ENCODE data around the gene PLEKHA7.

The PLEKHA7 gene

GRCh38 chr11:16859651-16860050 is 154.6 kb downstream of the PLEKHA7 start:
- no peaks in the 10 kb centered on the region for H3K9me3 ChIP-seq
- H3K4me1 ChIP-seq = no peaks in the 10 kb centered on the region
- DNase-seq = no peak
- H3K27ac ChIP-seq = no peak overlapping the region
- TF ChIP-seq, protein P1, sequence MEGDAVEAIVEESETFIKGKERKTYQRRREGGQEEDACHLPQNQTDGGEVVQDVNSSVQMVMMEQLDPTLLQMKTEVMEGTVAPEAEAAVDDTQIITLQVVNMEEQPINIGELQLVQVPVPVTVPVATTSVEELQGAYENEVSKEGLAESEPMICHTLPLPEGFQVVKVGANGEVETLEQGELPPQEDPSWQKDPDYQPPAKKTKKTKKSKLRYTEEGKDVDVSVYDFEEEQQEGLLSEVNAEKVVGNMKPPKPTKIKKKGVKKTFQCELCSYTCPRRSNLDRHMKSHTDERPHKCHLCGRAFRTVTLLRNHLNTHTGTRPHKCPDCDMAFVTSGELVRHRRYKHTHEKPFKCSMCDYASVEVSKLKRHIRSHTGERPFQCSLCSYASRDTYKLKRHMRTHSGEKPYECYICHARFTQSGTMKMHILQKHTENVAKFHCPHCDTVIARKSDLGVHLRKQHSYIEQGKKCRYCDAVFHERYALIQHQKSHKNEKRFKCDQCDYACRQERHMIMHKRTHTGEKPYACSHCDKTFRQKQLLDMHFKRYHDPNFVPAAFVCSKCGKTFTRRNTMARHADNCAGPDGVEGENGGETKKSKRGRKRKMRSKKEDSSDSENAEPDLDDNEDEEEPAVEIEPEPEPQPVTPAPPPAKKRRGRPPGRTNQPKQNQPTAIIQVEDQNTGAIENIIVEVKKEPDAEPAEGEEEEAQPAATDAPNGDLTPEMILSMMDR (IDR thresholded peaks at IDR 0.05) = no peak
- H3K4me3 ChIP-seq = no peak overlapping the region
- H3K36me3 ChIP-seq = peaks cover 0 to 12% (median 0%) of the 10 kb centered on the region in 3 donors
- no peaks in the 10 kb centered on the region for H3K27me3 ChIP-seq
- intact Hi-C loops (cut with DNase I; ENCODE audit: low total_unique reads) = no loop called here

- TF ChIP-seq, protein P1 (IDR thresholded peaks at IDR 0.05) = no peak
- no peak for DNase-seq
- Histone ChIP-seq H3K9me3 (no peaks in the 10 kb centered on the region), H3K27ac (no peak overlapping the region), H3K36me3 (peaks cover 0 to 26% (median 0%) of the 10 kb centered on the region in 3 donors), H3K4me1 (no peaks in the 10 kb centered on the region), H3K27me3 (no peaks in the 10 kb centered on the region), H3K4me3 (no peak overlapping the region)
- intact Hi-C loops (cut with DNase I; ENCODE audit: low total_unique reads) = no loop called here
Observed at GRCh38 chr11:16857186-16857585, 157.0 kb downstream of the PLEKHA7 start.

DNA sequence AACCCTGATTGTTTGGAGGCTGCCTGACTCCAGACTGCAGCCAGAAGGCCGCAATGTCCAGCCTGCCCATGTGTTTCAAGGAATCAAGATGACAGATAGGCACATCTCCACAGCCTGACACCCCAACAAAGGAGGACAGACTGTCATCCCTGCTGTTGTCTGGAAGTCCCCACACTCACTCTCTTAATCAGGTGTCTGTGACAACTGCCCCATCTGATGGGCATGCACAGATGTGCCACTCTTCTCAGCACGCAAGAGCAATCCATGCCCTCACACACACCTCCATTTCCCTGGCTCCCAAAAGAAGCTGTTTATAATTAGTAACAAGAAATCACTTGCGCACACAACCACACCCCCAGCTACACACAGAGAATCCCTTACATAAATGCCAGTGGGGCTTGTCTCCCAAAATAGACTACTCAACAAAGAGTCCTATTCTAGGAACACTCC is 158.2 kb downstream of the PLEKHA7 start:
- Histone ChIP-seq H3K36me3 (peaks cover 0 to 32% (median 0%) of the 10 kb centered on the region in 3 donors), H3K27ac (no peak overlapping the region), H3K4me3 (no peak overlapping the region), H3K4me1 (no peaks in the 10 kb centered on the region), H3K27me3 (no peaks in the 10 kb centered on the region), H3K9me3 (no peaks in the 10 kb centered on the region)
- TF ChIP-seq, protein P1 (IDR thresholded peaks at IDR 0.05) = no peak
- no peak for DNase-seq
- intact Hi-C loops (cut with DNase I; ENCODE audit: low total_unique reads) = no loop called here

GRCh38 chr11:16854979-16855378 is 159.2 kb downstream of the PLEKHA7 start:
- Histone ChIP-seq H3K36me3 (peaks cover 0 to 43% (median 0%) of the 10 kb centered on the region in 3 donors), H3K27me3 (no peaks in the 10 kb centered on the region), H3K4me1 (no peaks in the 10 kb centered on the region), H3K27ac (no peak overlapping the region), H3K4me3 (no peak overlapping the region), H3K9me3 (no peaks in the 10 kb centered on the region)
- intact Hi-C loops (cut with DNase I; ENCODE audit: low total_unique reads) = no loop called here
- TF ChIP-seq, protein P1 (IDR thresholded peaks at IDR 0.05) = no peak
- no peak for DNase-seq

- H3K4me1 ChIP-seq = no peaks in the 10 kb centered on the region
- H3K9me3 ChIP-seq = no peaks in the 10 kb centered on the region
- H3K27ac ChIP-seq = no peak overlapping the region
- H3K27me3 ChIP-seq = no peaks in the 10 kb centered on the region
- intact Hi-C loops (cut with DNase I; ENCODE audit: low total_unique reads) = no loop called here
- peaks cover 0 to 51% (median 0%) of the 10 kb centered on the region in 3 donors for H3K36me3 ChIP-seq
- no peak overlapping the region for H3K4me3 ChIP-seq
- TF ChIP-seq, protein P1 (IDR thresholded peaks at IDR 0.05) = no peak
- no peak for DNase-seq
Observed at GRCh38 chr11:16853859-16854258, 160.4 kb downstream of the PLEKHA7 start.

DNA sequence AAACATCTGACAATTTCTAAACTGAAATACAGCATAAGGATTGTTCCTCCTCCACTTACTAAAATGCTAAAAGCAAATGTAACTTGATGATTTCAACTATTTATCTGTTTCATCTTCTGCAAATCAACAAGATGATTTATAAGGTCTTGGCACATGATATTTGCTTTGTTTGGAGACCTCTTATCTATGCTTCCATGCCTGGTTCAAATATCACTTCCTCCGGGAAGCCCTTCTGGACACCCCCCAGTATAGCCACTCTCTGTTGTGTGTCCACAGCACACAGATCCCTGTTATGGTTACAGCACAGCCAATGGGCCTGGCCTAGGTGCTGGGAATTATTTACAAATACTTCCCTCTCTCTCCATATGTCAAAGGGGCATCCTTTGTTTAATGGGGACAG is 160.9 kb downstream of the PLEKHA7 start:
- Histone ChIP-seq H3K36me3 (peaks cover 0 to 51% (median 0%) of the 10 kb centered on the region in 3 donors), H3K9me3 (no peaks in the 10 kb centered on the region), H3K4me1 (no peaks in the 10 kb centered on the region), H3K27me3 (no peaks in the 10 kb centered on the region), H3K4me3 (no peak overlapping the region), H3K27ac (no peak overlapping the region)
- TF ChIP-seq, protein P1 (IDR thresholded peaks at IDR 0.05) = no peak
- no peak for DNase-seq
- intact Hi-C loops (cut with DNase I; ENCODE audit: low total_unique reads) = no loop called here

Data from tibial artery (tissue), 4 donors.